ENCODE data around the gene SETD1B.
A peak's percentile ranks its signal among the peaks of the same experiment; 100 is the strongest.

The SETD1B gene

GRCh38 chr12:121801595-121802484, 2.0 kb upstream of the SETD1B start:
- peak; percentile 46 for DNase-seq (ENCODE audit: low read depth)
- TF ChIP-seq CTCF (conservative IDR thresholded peaks at IDR 0.05; ENCODE audit: low read length): no peak

GRCh38 chr12:121802485-121802842, 1.3 kb upstream of the SETD1B start:
- DNase-seq (ENCODE audit: low read depth): no peak
- TF ChIP-seq CTCF (conservative IDR thresholded peaks at IDR 0.05; ENCODE audit: low read length): no peak
- peak overlapping the region; percentile 69 for H3K4me3 ChIP-seq (ENCODE audit: low read length)

More at GRCh38 chr12:121801595-121802484, 2.0 kb upstream of the SETD1B start:
- H3K4me3 ChIP-seq (ENCODE audit: low read length): peak overlapping the region; percentile 69

GRCh38 chr12:121802843-121803698, 738 bp upstream of the SETD1B start:
- peak; percentile 96 for DNase-seq (ENCODE audit: low read depth)
- TF ChIP-seq CTCF (conservative IDR thresholded peaks at IDR 0.05; ENCODE audit: low read length): no peak; the same call in 1 of the 2 replicates
- peak overlapping the region; percentile 69 for H3K4me3 ChIP-seq (ENCODE audit: low read length)

- no peak for TF ChIP-seq CTCF (conservative IDR thresholded peaks at IDR 0.05; ENCODE audit: low read length)
These were observed 755 bp downstream of the SETD1B start for GRCh38 chr12:121804417-121805111.

GRCh38 chr12:121805171-121806008, 1.6 kb downstream of the SETD1B start:
- DNase-seq (ENCODE audit: low read depth): no peak
- H3K4me3 ChIP-seq (ENCODE audit: low read length): peak overlapping the region; percentile 75
- no peak for TF ChIP-seq CTCF (conservative IDR thresholded peaks at IDR 0.05; ENCODE audit: low read length)

More at GRCh38 chr12:121804417-121805111, 755 bp downstream of the SETD1B start:
- no peak for DNase-seq (ENCODE audit: low read depth)
- peak overlapping the region; percentile 75 for H3K4me3 ChIP-seq (ENCODE audit: low read length)

GRCh38 chr12:121806009-121806545, 2.3 kb downstream of the SETD1B start:
- peak overlapping the region; percentile 75 for H3K4me3 ChIP-seq (ENCODE audit: low read length)
- no peak for TF ChIP-seq CTCF (conservative IDR thresholded peaks at IDR 0.05; ENCODE audit: low read length)
- no peak for DNase-seq (ENCODE audit: low read depth)
